Keratinocyte (primary cell): ENCODE measurements around the gene ATIC. TPM values are rescaled to one million over a fixed set of nuclear protein-coding genes. Genes with fewer than 3 reads are reported as not detected.

Experiments
- DNase-seq: peaks from one replicate; pipeline ENCODE4 v3.0.0-alpha.2; 2011; ENCODE audit warnings: low read depth, missing footprints, low spot score
- FAIRE-seq: peaks from 2 replicates; lab custom pipeline; 2011; peaks lifted over from hg19 to GRCh38; lab: Jason Lieb, UNC
- H2AFZ ChIP-seq: 2 replicates; pipeline ENCODE4 v1.6.0; 2012; ENCODE audit warnings: low read length, control low read depth, inconsistent platforms; ENCODE audit not compliant: control insufficient read depth
- H3K27ac ChIP-seq: 2 replicates; pipeline ENCODE4 v1.5.1; 2011; ENCODE audit warnings: low read length; ENCODE audit not compliant: control insufficient read depth, insufficient read depth
- H3K27me3 ChIP-seq: 3 replicates; pipeline ENCODE4 v1.6.0; 2011; ENCODE audit warnings: low read length; ENCODE audit not compliant: control insufficient read depth, insufficient read depth; ENCODE audit errors: extremely low read depth
- H3K36me3 ChIP-seq, 2 experiments: 2 replicates in 1 of 2; 3 replicates in 1 of 2; pipeline ENCODE4 v1.5.1; 2011; ENCODE audit warnings: low read length in 2 of 2, mild to moderate bottlenecking in 1 of 2; ENCODE audit not compliant: control insufficient read depth in 2 of 2, insufficient read depth in 2 of 2; ENCODE audit errors: extremely low read depth in 1 of 2
- H3K4me1 ChIP-seq: 3 replicates; pipeline ENCODE4 v1.5.1; 2011; ENCODE audit warnings: low read length; ENCODE audit not compliant: control insufficient read depth, insufficient read depth; ENCODE audit errors: extremely low read depth
- H3K4me2 ChIP-seq: 3 replicates; pipeline ENCODE4 v1.6.0; 2011; ENCODE audit warnings: low read depth, low read length; ENCODE audit not compliant: control insufficient read depth, insufficient read depth; ENCODE audit errors: extremely low read depth
- H3K4me3 ChIP-seq, 3 experiments: fragments of 200-600 bp in 1 of 3; sonication (generic) in 1 of 3; 2 replicates in 2 of 3; 3 replicates in 1 of 3; pipeline ENCODE4 v1.5.1; 2011 to 2016; ENCODE audit warnings: low read length in 3 of 3, mild to moderate bottlenecking in 3 of 3, control low read depth in 2 of 3, inconsistent platforms in 1 of 3, low read depth in 1 of 3, mixed read lengths in 1 of 3, mixed run types in 1 of 3, moderate library complexity in 1 of 3; ENCODE audit not compliant: control insufficient read depth in 2 of 3, insufficient read depth in 2 of 3; ENCODE audit errors: extremely low read depth in 1 of 3
- H3K79me2 ChIP-seq: 2 replicates; pipeline ENCODE4 v1.6.0; 2012; ENCODE audit warnings: low read length; ENCODE audit not compliant: control insufficient read depth, insufficient read depth
- H3K9ac ChIP-seq: 3 replicates; pipeline ENCODE4 v1.6.0; 2011; ENCODE audit warnings: low read length; ENCODE audit not compliant: control insufficient read depth, insufficient read depth; ENCODE audit errors: extremely low read depth
- H3K9me1 ChIP-seq: 3 replicates; pipeline ENCODE4 v1.6.0; 2011; ENCODE audit warnings: low read length; ENCODE audit not compliant: control insufficient read depth, insufficient read depth; ENCODE audit errors: extremely low read depth
- H3K9me3 ChIP-seq: 2 replicates; pipeline ENCODE4 v1.5.1; 2012; ENCODE audit warnings: low read depth, low read length; ENCODE audit not compliant: control insufficient read depth
- H4K20me1 ChIP-seq: 3 replicates; pipeline ENCODE4 v1.6.0; 2011; ENCODE audit warnings: low read length; ENCODE audit not compliant: control insufficient read depth, insufficient read depth; ENCODE audit errors: extremely low read depth
- CTCF ChIP-seq, 3 experiments: IDR thresholded peaks in 1 of 3; conservative IDR thresholded peaks in 1 of 3; optimal IDR thresholded peaks in 1 of 3; 2 replicates in 2 of 3; 3 replicates in 1 of 3; pipeline versions ENCODE3 to v1.5.1; 2011; ENCODE audit warnings: low read length in 3 of 3, mild to moderate bottlenecking in 3 of 3, moderate library complexity in 2 of 3, control low read depth in 1 of 3, inconsistent platforms in 1 of 3; ENCODE audit not compliant: insufficient read depth in 2 of 3; ENCODE audit errors: extremely low read depth in 1 of 3
- EZH2 ChIP-seq: IDR thresholded peaks from one replicate; pipeline ENCODE4 v1.6.1; 2012; ENCODE audit warnings: inconsistent platforms, mild to moderate bottlenecking, low read length, moderate library complexity
- dilution Hi-C: fragments of 300-500 bp; cut with MboI; formaldehyde crosslinking; loops from one replicate; pipeline ENCODE4 v1.7.0; 2020; ENCODE audit warnings: low sequenced_read_pairs; ENCODE audit not compliant: extremely low pct_ligation_motif_present
- polyA plus RNA-seq, 5 experiments: library from polyadenylated mRNA; depleted of rRNA in 3 of 5; stranded (reverse) in 3 of 5; stranded (forward) in 1 of 5; unstranded in 1 of 5; fragments of >200 nt; gene quantifications; 1 replicate in 1 of 5; 2 replicates in 3 of 5; 3 replicates in 1 of 5; pipeline versions ENCODE4 v1.2.1 to v1.2.3, GENCODE V29; 2011 to 2012; ENCODE audit warnings: missing spikeins in 2 of 5, low read depth in 1 of 5, low replicate concordance in 1 of 5

Gene ATIC
- polyA plus RNA-seq, 1 donor (not counting 4 experiments of a cell fraction or from before 2014, with no cell fraction given) = 110 TPM

GRCh38 chr2:215383652-215384279 lies 71.9 kb downstream of the ATIC start:
- Histone ChIP-seq H3K9me1 (no peaks in the 10 kb centered on the region), H4K20me1 (no peaks in the 10 kb centered on the region), H3K4me3 (no peak overlapping the region), H3K4me1 (no peaks in the 10 kb centered on the region), H3K27ac (no peak overlapping the region), H3K9ac (no peak overlapping the region), H2AFZ (no peak overlapping the region), H3K4me2 (no peak overlapping the region), H3K36me3 (peaks cover 3 to 35% of the 10 kb centered on the region in 2 experiments), H3K27me3 (no peaks in the 10 kb centered on the region), H3K79me2 (no peaks in the 10 kb centered on the region), H3K9me3 (no peaks in the 10 kb centered on the region)
- TF ChIP-seq CTCF (optimal IDR thresholded peaks at IDR 0.05 in 1 of 3, IDR thresholded peaks at IDR 0.05 in 1 of 3, conservative IDR thresholded peaks at IDR 0.05 in 1 of 3; ENCODE audit: extremely low read depth in 1 of 3, insufficient read depth in 2 of 3, low read length in 3 of 3) = no peak
- TF ChIP-seq EZH2 = no peak
- DNase-seq (no peak), FAIRE-seq (no peak)
- dilution Hi-C loops = no loop called here

- Histone ChIP-seq H3K9me1 (no peaks in the 10 kb centered on the region), H3K27ac (no peak overlapping the region), H3K4me1 (no peaks in the 10 kb centered on the region), H3K4me2 (no peak overlapping the region), H3K79me2 (no peaks in the 10 kb centered on the region), H2AFZ (no peak overlapping the region), H3K27me3 (no peaks in the 10 kb centered on the region), H3K36me3 (peaks cover 3 to 34% of the 10 kb centered on the region in 2 experiments), H3K4me3 (no peak overlapping the region), H3K9me3 (no peaks in the 10 kb centered on the region), H4K20me1 (no peaks in the 10 kb centered on the region), H3K9ac (no peak overlapping the region)
- TF ChIP-seq CTCF (optimal IDR thresholded peaks at IDR 0.05 in 1 of 3, IDR thresholded peaks at IDR 0.05 in 1 of 3, conservative IDR thresholded peaks at IDR 0.05 in 1 of 3; ENCODE audit: extremely low read depth in 1 of 3, insufficient read depth in 2 of 3, low read length in 3 of 3) = no peak
- TF ChIP-seq EZH2 = no peak
- FAIRE-seq (no peak), DNase-seq (no peak)
- dilution Hi-C loops = no loop called here
These were observed 72.9 kb downstream of the ATIC start for GRCh38 chr2:215384710-215385109.
